H9 (cell line): ENCODE measurements around the gene AASS. TPM values are rescaled to one million over a fixed set of nuclear protein-coding genes. Genes with fewer than 3 reads are reported as not detected.

Experiments
- DNase-seq: peaks from one replicate; pipeline ENCODE4 v3.0.0-alpha.2; 2017
- H2AFZ ChIP-seq: one replicate; pipeline ENCODE4 v1.6.1; 2013; ENCODE audit warnings: mild to moderate bottlenecking, low read length, control low read depth, moderate library complexity
- H2AK5ac ChIP-seq: 2 replicates; pipeline ENCODE4 v1.6.1; 2013; ENCODE audit warnings: low read length, control low read depth, mixed read lengths; ENCODE audit not compliant: insufficient read length
- H2BK120ac ChIP-seq: one replicate; pipeline ENCODE4 v1.6.1; 2013; ENCODE audit warnings: low read depth, mild to moderate bottlenecking, low read length, control low read depth, inconsistent platforms; ENCODE audit not compliant: poor library complexity, severe bottlenecking
- H2BK12ac ChIP-seq: 2 replicates; pipeline ENCODE4 v1.6.1; 2013; ENCODE audit warnings: low read length, control low read depth, mixed read lengths, low read depth; ENCODE audit not compliant: insufficient read length
- H2BK15ac ChIP-seq: 2 replicates; pipeline ENCODE4 v1.6.1; 2013; ENCODE audit warnings: low read depth, low read length, control low read depth
- H2BK20ac ChIP-seq: one replicate; pipeline ENCODE4 v1.6.1; 2013; ENCODE audit warnings: low read depth, mild to moderate bottlenecking, low read length, control low read depth, inconsistent platforms; ENCODE audit not compliant: poor library complexity, severe bottlenecking
- H2BK5ac ChIP-seq: 2 replicates; pipeline ENCODE4 v1.6.1; 2013; ENCODE audit warnings: low read length, control low read depth, mixed read lengths; ENCODE audit not compliant: insufficient read length
- H3K14ac ChIP-seq: 2 replicates; pipeline ENCODE4 v1.6.1; 2013; ENCODE audit warnings: low read length, control low read depth; ENCODE audit not compliant: insufficient read depth
- H3K18ac ChIP-seq: 2 replicates; pipeline ENCODE4 v1.6.1; 2013; ENCODE audit warnings: low read depth, mild to moderate bottlenecking, mixed read lengths, low read length, control low read depth; ENCODE audit not compliant: insufficient read length
- H3K23ac ChIP-seq: 2 replicates; pipeline ENCODE4 v1.6.1; 2013; ENCODE audit warnings: low read length, control low read depth, mixed read lengths, low read depth; ENCODE audit not compliant: insufficient read length
- H3K23me2 ChIP-seq: 2 replicates; pipeline ENCODE4 v1.6.1; 2013; ENCODE audit warnings: low read depth, mild to moderate bottlenecking, mixed read lengths, low read length, control low read depth; ENCODE audit not compliant: insufficient read length, poor library complexity, severe bottlenecking
- H3K27ac ChIP-seq: 2 replicates; pipeline ENCODE4 v1.5.1; 2013; ENCODE audit warnings: low read length, control low read depth, mixed read lengths, low read depth; ENCODE audit not compliant: insufficient read length
- H3K27me3 ChIP-seq: 2 replicates; pipeline ENCODE4 v1.6.1; 2013; ENCODE audit warnings: low read length, control low read depth, inconsistent platforms; ENCODE audit not compliant: insufficient read depth
- H3K4ac ChIP-seq: 2 replicates; pipeline ENCODE4 v1.6.1; 2013; ENCODE audit warnings: low read depth, mild to moderate bottlenecking, control low read depth, inconsistent platforms, low read length, moderate library complexity
- H3K4me1 ChIP-seq: 2 replicates; pipeline ENCODE4 v1.6.1; 2013; ENCODE audit warnings: low read length, control low read depth, inconsistent platforms; ENCODE audit not compliant: insufficient read depth
- H3K4me2 ChIP-seq: 2 replicates; pipeline ENCODE4 v1.6.1; 2013; ENCODE audit warnings: low read length, control low read depth, mixed read lengths; ENCODE audit not compliant: insufficient read length, insufficient read depth
- H3K56ac ChIP-seq: 2 replicates; pipeline ENCODE4 v1.6.1; 2013; ENCODE audit warnings: low read depth, mild to moderate bottlenecking, mixed read lengths, low read length, control low read depth; ENCODE audit not compliant: insufficient read length
- H3K79me1 ChIP-seq: 2 replicates; pipeline ENCODE4 v1.6.1; 2013; ENCODE audit warnings: low read depth, mild to moderate bottlenecking, moderate library complexity, low read length, control low read depth, inconsistent platforms; ENCODE audit not compliant: insufficient read depth, poor library complexity, severe bottlenecking
- H3K79me2 ChIP-seq: 2 replicates; pipeline ENCODE4 v1.6.1; 2013; ENCODE audit warnings: low read length, control low read depth, inconsistent platforms; ENCODE audit not compliant: insufficient read depth
- H3K9ac ChIP-seq: 2 replicates; pipeline ENCODE4 v1.6.1; 2013; ENCODE audit warnings: low read length, control low read depth, mixed read lengths; ENCODE audit not compliant: insufficient read length; ENCODE audit errors: extremely low read depth
- H3K9me3 ChIP-seq: one replicate; pipeline ENCODE4 v1.6.1; 2013; ENCODE audit warnings: low read depth, low read length, inconsistent platforms; ENCODE audit not compliant: control insufficient read depth
- H3T11ph ChIP-seq: one replicate; pipeline ENCODE4 v1.6.1; 2013; ENCODE audit warnings: mild to moderate bottlenecking, low read length, control low read depth, inconsistent platforms
- H4K20me1 ChIP-seq: one replicate; pipeline ENCODE4 v1.6.1; 2013; ENCODE audit not compliant: control insufficient read depth, insufficient read length, insufficient read depth
- H4K5ac ChIP-seq: 2 replicates; pipeline ENCODE4 v1.6.1; 2013; ENCODE audit warnings: low read depth, mild to moderate bottlenecking, mixed read lengths, low read length, control low read depth; ENCODE audit not compliant: insufficient read length
- H4K8ac ChIP-seq: replicated peaks from 2 replicates; pipeline ENCODE4 v1.6.1; 2013; ENCODE audit warnings: low read length, control low read depth, mixed read lengths, low read depth; ENCODE audit not compliant: insufficient read length
- H4K91ac ChIP-seq: 2 replicates; pipeline ENCODE4 v1.6.1; 2013; ENCODE audit warnings: low read depth, mild to moderate bottlenecking, moderate library complexity, mixed read lengths, low read length, control low read depth; ENCODE audit not compliant: insufficient read length
- H3K27ac Mint-ChIP-seq, 3 experiments: 2 replicates in 2 of 3; 3 replicates in 1 of 3; pipeline ENCODE4 v1.8.0; 2020 to 2021; ENCODE audit warnings: mixed read lengths in 3 of 3, mild to moderate bottlenecking in 1 of 3, moderate library complexity in 1 of 3
- H3K27me3 Mint-ChIP-seq: 2 replicates; pipeline ENCODE4 v1.8.0; 2021; ENCODE audit warnings: low read depth, mild to moderate bottlenecking, moderate library complexity, mixed read lengths
- H3K36me3 Mint-ChIP-seq, 3 experiments: 2 replicates in 2 of 3; 3 replicates in 1 of 3; pipeline ENCODE4 v1.8.0; 2020 to 2021; ENCODE audit warnings: low read depth in 3 of 3, mixed read lengths in 3 of 3; ENCODE audit not compliant: insufficient read depth in 1 of 3
- H3K4me1 Mint-ChIP-seq, 2 experiments: 2 replicates each; pipeline ENCODE4 v1.8.0; 2020; ENCODE audit warnings: mixed read lengths in 2 of 2
- H3K4me3 Mint-ChIP-seq, 2 experiments: 2 replicates in 1 of 2; 3 replicates in 1 of 2; pipeline ENCODE4 v1.8.0; 2020 to 2021; ENCODE audit warnings: mild to moderate bottlenecking in 2 of 2, mixed read lengths in 2 of 2, moderate library complexity in 1 of 2
- H3K9me3 Mint-ChIP-seq, 2 experiments: 2 replicates in 1 of 2; 3 replicates in 1 of 2; pipeline ENCODE4 v1.8.0; 2020; ENCODE audit warnings: mild to moderate bottlenecking in 2 of 2, mixed read lengths in 2 of 2, moderate library complexity in 1 of 2
- CTCF ChIP-seq: fragments of 200-600 bp; sonication (generic); conservative IDR thresholded peaks from 3 replicates; pipeline ENCODE4 v1.8.0; 2021; ENCODE audit warnings: antibody characterized with exemption, mild to moderate bottlenecking
- whole genome bisulfite sequencing: extraction: QIAGEN DNeasy Blood & Tissue Kit; methylation state at CpG from one replicate; pipeline ENCODE4 v1.1.7; 2013; ENCODE audit warnings: missing lambda C conversion rate, low lambda C conversion rate, mixed read lengths; ENCODE audit not compliant: insufficient read length; ENCODE audit errors: extremely low coverage; 5-methylcytosine and 5-hydroxymethylcytosine counted together
- total RNA-seq: library from RNA; stranded (reverse); gene quantifications from 2 replicates; pipeline ENCODE4 v1.2.1, GENCODE V29; 2021

AASS gene
- total RNA-seq, 1 experiment from 2014 or later: 398 TPM

- H2AFZ ChIP-seq: no peak overlapping the region
- no peak overlapping the region for H2BK12ac ChIP-seq
- H4K5ac ChIP-seq: no peak overlapping the region
- H3K23ac ChIP-seq: no peak overlapping the region
- H3K27ac Mint-ChIP-seq: no peak overlapping the region; a peak in 1 of 7 replicates
- no peak overlapping the region for H3K27ac ChIP-seq
- H3K9ac ChIP-seq: no peak overlapping the region
- no peak overlapping the region for H4K8ac ChIP-seq
- no peak overlapping the region for H3K4ac ChIP-seq
- H3K23me2 ChIP-seq: no peaks in the 10 kb centered on the region
- H3K4me3 Mint-ChIP-seq: no peak overlapping the region
- no peak overlapping the region for H2BK5ac ChIP-seq
- H3K9me3 Mint-ChIP-seq: no peaks in the 10 kb centered on the region
- H3K4me1 ChIP-seq: no peaks in the 10 kb centered on the region
- H3K79me2 ChIP-seq: no peaks in the 10 kb centered on the region
- H3K4me1 Mint-ChIP-seq: peaks cover 2 to 6% of the 10 kb centered on the region in 2 experiments; a peak in 2 of 4 replicates
- no peak overlapping the region for H3K56ac ChIP-seq
- no peak overlapping the region for H2BK15ac ChIP-seq
- no peak overlapping the region for H2BK20ac ChIP-seq
- no peak overlapping the region for H3T11ph ChIP-seq
- no peak overlapping the region for H3K4me2 ChIP-seq
- DNase-seq: no peak
- no peaks in the 10 kb centered on the region for H3K79me1 ChIP-seq
- TF ChIP-seq CTCF: no peak
- H3K36me3 Mint-ChIP-seq: peaks cover 0 to 6% (median 2%) of the 10 kb centered on the region in 3 experiments; a peak in 3 of 7 replicates
- no peaks in the 10 kb centered on the region for H3K9me3 ChIP-seq
- H3K18ac ChIP-seq: no peak overlapping the region
- H4K91ac ChIP-seq: no peak overlapping the region
- H3K14ac ChIP-seq: no peak overlapping the region
- no peaks in the 10 kb centered on the region for H3K27me3 ChIP-seq
- no peaks in the 10 kb centered on the region; the same call in 1 of the 2 replicates for H3K27me3 Mint-ChIP-seq
- H2AK5ac ChIP-seq: no peak overlapping the region
- no CpG with 5 or more reads among the region's 3 CpGs for WGBS
- no peaks in the 10 kb centered on the region for H4K20me1 ChIP-seq
- no peak overlapping the region for H2BK120ac ChIP-seq
Measured at GRCh38 chr7:122068999-122069398, 75.0 kb downstream of the AASS start.
